K562 treated with DMSO at 1 percent for 4 hours (cell line): Measurements from ENCODE around the gene CHURC1. TPM values are rescaled to one million over a fixed set of nuclear protein-coding genes. Genes with fewer than 3 reads are reported as not detected.

Experiments used
- total RNA-seq: library from RNA; unstranded; fragments of 300-600 nt; gene quantifications from 2 replicates; pipeline ENCODE4 v1.2.3, GENCODE V29; 2022; ENCODE audit not compliant: insufficient read depth

CHURC1 gene
- 13.5 and 16.0 TPM in 2 replicates for total RNA-seq

DNA sequence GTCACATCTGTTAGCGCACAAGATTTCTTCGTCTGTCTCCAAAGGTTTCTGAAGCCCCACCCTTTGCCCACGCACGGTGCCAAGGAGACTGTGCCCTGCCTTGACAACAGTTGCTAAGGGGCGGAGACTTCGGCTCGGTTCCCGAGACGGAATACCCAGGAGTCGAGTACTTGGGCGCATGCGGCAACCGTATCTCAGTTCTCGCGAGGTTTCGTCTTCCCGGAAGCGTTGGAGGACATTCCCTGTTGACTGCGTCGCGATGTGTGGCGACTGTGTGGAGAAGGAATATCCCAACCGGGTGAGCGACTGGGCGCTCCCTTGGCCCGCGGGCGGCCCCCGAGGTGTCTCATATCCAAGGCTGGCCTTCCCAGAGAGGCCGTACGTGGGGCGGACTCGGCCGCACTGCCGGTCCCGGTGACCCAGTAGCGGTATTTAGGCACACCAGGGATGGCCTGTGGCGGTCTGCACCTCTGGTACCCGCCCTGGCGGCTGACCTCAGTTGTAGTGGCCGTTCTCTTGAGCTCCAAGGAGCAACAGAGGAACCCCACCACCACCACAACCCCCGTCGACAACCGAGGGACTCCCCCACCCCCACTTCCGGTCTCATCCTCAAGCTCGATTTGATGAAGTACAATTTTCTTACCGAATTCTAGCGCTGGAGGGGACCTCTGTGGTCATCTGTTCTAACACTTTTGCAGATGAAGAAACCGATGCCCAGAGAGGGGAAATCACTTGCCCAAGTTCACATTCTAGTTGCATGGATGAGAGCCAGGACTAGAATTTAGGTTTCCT is at the start of gene CHURC1:
CHURC1 (plus strand) TSS at position 219 of the 792 bp plus-strand sequence; CDS start at position 260, 41 bp downstream.

GRCh38 chr14:64879635-64880220 is 34.5 kb upstream of the CHURC1 start, which contains the start of gene SPTB:
Gene SPTB (minus strand): TSS chr14:64879907. CDS start chr14:64823094, 56,813 bp downstream.

DNA sequence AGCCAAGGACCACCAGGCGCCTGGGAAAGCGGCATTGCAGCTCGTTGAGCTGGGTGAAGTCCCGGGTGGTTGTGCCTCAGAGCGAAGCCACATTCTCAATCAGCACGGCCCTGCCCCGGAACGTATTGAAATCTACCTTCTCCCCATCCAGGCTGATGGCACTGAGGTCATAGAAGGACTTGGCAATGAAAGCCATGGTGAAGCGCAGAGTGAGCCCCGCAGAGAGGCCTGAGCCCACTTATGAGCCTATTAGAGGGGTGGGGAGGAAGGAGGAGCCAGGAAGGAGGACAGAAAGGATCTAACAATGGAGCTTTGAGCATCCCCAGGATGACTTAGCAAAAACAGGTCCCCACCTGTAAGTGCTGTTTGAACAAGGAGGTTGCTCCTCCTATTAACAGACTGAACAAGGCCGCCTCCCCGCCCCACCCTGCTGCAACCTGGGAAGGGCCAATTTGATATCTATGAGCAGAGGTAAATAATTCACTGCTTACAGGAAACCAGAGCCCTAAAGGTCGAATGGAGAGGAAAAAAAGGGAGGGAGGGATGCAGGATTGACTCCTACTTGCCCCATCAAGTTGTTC is 28.4 kb downstream of the CHURC1 start, which contains the start of gene GPX2:
GPX2 (minus strand) TSS at position 215 of the 581 bp plus-strand sequence; CDS start at position 196, 19 bp downstream.

DNA sequence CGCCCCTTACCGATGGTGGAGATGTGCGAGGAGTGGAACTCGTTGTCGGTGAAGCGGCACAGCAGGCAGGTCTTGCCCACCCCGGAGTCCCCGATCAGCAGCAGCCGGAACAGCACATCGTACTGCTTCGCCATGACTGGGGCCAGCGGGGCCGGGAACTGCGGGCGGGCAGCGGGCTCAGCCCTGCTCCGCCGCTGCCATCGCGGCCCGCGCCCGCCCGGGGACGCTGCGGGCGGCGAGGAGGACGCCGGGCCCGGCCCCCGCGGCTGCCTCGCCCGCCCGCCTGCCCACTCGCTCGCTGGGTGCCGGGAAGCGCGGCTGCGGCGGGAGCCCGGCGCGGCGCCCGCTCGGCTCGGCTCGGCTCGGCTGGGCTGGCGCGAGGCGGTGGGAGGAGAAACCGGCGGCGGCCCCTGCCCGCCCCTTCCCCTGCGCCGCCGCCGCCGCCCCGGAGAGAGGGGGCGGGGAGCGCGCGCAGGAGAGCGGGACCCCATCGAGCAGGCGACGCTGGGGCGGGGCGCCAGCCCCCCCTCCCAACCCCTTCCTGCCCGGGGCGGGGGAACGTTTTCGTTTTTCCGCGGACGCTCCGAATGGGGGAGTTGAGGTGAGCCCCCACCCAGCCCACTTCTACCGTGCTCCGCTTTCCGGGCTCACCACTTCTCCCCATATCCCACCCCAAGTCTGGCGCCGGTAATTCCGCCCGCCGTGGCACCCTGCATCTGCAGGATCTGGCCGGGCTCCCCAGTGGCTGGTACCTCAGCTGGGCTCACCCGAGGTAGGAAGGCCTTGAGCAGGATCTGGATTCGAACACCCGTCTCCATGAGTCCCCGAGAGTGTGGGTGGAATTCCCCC is 57.9 kb downstream of the CHURC1 start, which contains the start of gene RAB15:
RAB15 (minus strand) TSS at position 394 of the 849 bp plus-strand sequence; CDS start at position 134, 260 bp downstream.

Other genes starting within 250 kb of the CHURC1 start
- gene PLEKHG3, start 210.0 kb upstream of the CHURC1 start, total RNA-seq: not detected in 2 replicates
- gene SPTB, start 34.5 kb upstream of the CHURC1 start, total RNA-seq: 9.9 and 13.7 TPM in 2 replicates
- gene GPX2, start 28.3 kb downstream of the CHURC1 start, total RNA-seq: not detected in 2 replicates
- 0.30 and 0.90 TPM in 2 replicates for gene RAB15, start 57.9 kb downstream of the CHURC1 start, total RNA-seq
- gene FNTB, start 72.4 kb downstream of the CHURC1 start, total RNA-seq: 6.6 and 7.0 TPM in 2 replicates
- 30.9 and 39.6 TPM in 2 replicates for gene MAX, start 188.1 kb downstream of the CHURC1 start, total RNA-seq